HUDEP-2 (cell line): Measurements from ENCODE around the gene PPP1R12C.

Experiments
- DNase-seq, 76 experiments: peaks; one replicate each; lab custom pipeline; 2025; ENCODE audit not compliant: unreplicated experiment in 76 of 76; lab: John Stamatoyannopoulos, UW

PPP1R12C gene

GRCh38 chr19:55147545-55148251 is 30.3 kb upstream of the PPP1R12C start:
- DNase-seq: no peak

GRCh38 chr19:55146705-55147273 is 29.4 kb upstream of the PPP1R12C start:
- no peak for DNase-seq

- DNase-seq: peak in 42 of 76 experiments; percentile 8 to 60 (median 32)
Observed at GRCh38 chr19:55146078-55146704, 28.8 kb upstream of the PPP1R12C start.

GRCh38 chr19:55145232-55145631 is 27.8 kb upstream of the PPP1R12C start:
- DNase-seq: no peak

- no peak for DNase-seq
Observed at GRCh38 chr19:55141696-55142095, 24.3 kb upstream of the PPP1R12C start.

GRCh38 chr19:55137915-55138314 is 20.5 kb upstream of the PPP1R12C start:
- DNase-seq: no peak

- DNase-seq: no peak
Observed at GRCh38 chr19:55136399-55137102, 19.1 kb upstream of the PPP1R12C start.

- DNase-seq: no peak
Observed at GRCh38 chr19:55134736-55135135, 17.3 kb upstream of the PPP1R12C start.

GRCh38 chr19:55133639-55134444 is 16.4 kb upstream of the PPP1R12C start:
- peak in 10 of 76 experiments; percentile 15 to 42 (median 29) for DNase-seq

GRCh38 chr19:55132453-55133129 is 15.2 kb upstream of the PPP1R12C start:
- DNase-seq: peak in 8 of 76 experiments; percentile 11 to 41 (median 16)

- DNase-seq: no peak
Observed at GRCh38 chr19:55131421-55131820, 14.0 kb upstream of the PPP1R12C start.

GRCh38 chr19:55119053-55119452 is 1.6 kb upstream of the PPP1R12C start:
- no peak for DNase-seq

- peak in 33 of 76 experiments; percentile 10 to 69 (median 34) for DNase-seq
Observed at GRCh38 chr19:55118401-55118991, 1.1 kb upstream of the PPP1R12C start.

GRCh38 chr19:55117663-55118391 is 390 bp upstream of the PPP1R12C start:
- DNase-seq: peak in 75 of 76 experiments; percentile 70 to 100 (median 99)

GRCh38 chr19:55116232-55116858 is 1.1 kb downstream of the PPP1R12C start:
- DNase-seq: peak in 49 of 76 experiments; percentile 13 to 68 (median 41)

GRCh38 chr19:55115446-55116065 is 1.9 kb downstream of the PPP1R12C start:
- DNase-seq: peak in 34 of 76 experiments; percentile 16 to 67 (median 33)

GRCh38 chr19:55114566-55115145 is 2.8 kb downstream of the PPP1R12C start:
- no peak for DNase-seq
